Measurements from ENCODE around the gene EFEMP1. TPM values are rescaled to one million over a fixed set of nuclear protein-coding genes. Genes with fewer than 3 reads are reported as not detected.

The EFEMP1 gene
- total and polyA plus RNA-seq, 12 donors = 15.7 to 157 (median 32.5) TPM

DNA sequence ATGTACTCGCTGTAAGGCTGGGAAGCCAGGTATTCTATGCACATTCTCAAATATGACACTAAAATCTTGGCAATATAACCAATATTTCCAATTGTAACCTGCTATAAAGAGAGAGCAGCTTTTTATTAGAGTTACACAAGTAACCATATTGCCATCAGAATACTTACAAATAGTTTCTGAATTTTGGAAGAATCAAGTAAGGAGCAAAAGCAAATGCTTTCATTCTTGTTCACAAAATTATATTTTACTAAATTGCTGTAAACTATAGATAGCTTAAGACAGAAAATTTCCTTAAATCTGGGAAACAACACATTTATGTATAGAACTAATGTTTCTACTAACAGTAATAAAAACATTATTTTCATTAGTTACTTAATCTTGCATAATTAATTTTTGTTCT is 77.2 kb downstream of the EFEMP1 start:
- H3K4me1 ChIP-seq = peaks cover 0 to 15% (median 0%) of the 10 kb centered on the region in 9 donors
- no peaks in the 10 kb centered on the region for H3K36me3 ChIP-seq
- no peak overlapping the region for H3K4me3 ChIP-seq
- intact Hi-C loops (cut with DNase I) = no loop called here
- ATAC-seq = no peak
- H3K27ac ChIP-seq = no peak overlapping the region
- TF ChIP-seq, protein P1, sequence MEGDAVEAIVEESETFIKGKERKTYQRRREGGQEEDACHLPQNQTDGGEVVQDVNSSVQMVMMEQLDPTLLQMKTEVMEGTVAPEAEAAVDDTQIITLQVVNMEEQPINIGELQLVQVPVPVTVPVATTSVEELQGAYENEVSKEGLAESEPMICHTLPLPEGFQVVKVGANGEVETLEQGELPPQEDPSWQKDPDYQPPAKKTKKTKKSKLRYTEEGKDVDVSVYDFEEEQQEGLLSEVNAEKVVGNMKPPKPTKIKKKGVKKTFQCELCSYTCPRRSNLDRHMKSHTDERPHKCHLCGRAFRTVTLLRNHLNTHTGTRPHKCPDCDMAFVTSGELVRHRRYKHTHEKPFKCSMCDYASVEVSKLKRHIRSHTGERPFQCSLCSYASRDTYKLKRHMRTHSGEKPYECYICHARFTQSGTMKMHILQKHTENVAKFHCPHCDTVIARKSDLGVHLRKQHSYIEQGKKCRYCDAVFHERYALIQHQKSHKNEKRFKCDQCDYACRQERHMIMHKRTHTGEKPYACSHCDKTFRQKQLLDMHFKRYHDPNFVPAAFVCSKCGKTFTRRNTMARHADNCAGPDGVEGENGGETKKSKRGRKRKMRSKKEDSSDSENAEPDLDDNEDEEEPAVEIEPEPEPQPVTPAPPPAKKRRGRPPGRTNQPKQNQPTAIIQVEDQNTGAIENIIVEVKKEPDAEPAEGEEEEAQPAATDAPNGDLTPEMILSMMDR (IDR thresholded peaks at IDR 0.05) = no peak
- DNase-seq = no peak
- H3K27me3 ChIP-seq = no peaks in the 10 kb centered on the region
- H3K9me3 ChIP-seq = no peaks in the 10 kb centered on the region
- WGBS, 2 donors = 86 to 97% methylated on average over 1 of the region's 1 CpG

DNA sequence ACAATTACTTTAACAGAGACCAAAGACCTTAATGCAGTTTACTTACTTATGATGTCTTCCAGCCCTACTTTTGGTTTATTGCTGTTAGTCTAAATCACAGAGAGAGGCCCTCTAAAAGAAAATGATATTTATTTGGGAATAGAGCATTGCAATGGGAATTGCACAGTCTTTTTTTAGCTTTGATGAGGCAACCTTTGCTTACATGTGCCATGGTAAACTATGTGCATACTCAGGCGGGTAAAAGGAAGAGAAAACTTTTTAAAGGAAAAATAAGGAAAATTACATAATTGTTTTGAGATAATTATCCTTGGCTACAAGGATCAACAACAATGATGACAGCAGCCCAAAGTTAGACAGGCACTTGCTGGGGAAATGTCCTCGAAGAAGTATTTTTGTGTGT is 78.6 kb downstream of the EFEMP1 start:
- intact Hi-C loops (cut with DNase I) = loop anchor here in 1 of 10 donors (1.0 kb wide), 1 partner anchor 40 kb away; no protein-coding TSS in a partner anchor
- TF ChIP-seq, protein P1 (IDR thresholded peaks at IDR 0.05) = no peak
- DNase-seq (no peak), ATAC-seq (peak in 1 of 8 donors; percentile 31)
- Histone ChIP-seq H3K27ac (peak overlapping the region in 1 of 10 donors; percentile 38), H3K9me3 (no peaks in the 10 kb centered on the region), H3K36me3 (no peaks in the 10 kb centered on the region), H3K27me3 (no peaks in the 10 kb centered on the region), H3K4me3 (no peak overlapping the region), H3K4me1 (peaks cover 0 to 15% (median 0%) of the 10 kb centered on the region in 9 donors)
- WGBS, 2 donors = 68 to 90% methylated on average over 2 of the region's 2 CpGs

DNA sequence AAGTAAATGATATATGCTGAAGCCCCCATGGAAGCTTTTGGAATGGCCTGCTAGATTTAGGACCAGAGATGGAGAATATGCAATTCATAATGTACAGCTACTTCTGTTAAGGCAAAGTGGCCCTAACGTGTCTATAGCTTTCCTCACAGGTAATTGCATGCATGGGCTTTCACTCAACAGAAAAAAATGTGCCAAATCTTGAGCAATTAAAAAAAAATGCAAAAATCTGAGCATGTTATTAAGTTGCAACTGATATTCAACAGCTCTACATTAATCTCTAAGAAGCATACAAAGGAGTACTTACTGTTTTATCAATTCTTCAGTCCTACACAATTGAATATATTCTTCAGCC is 79.6 kb downstream of the EFEMP1 start:
- no peak overlapping the region for H3K4me3 ChIP-seq
- intact Hi-C loops (cut with DNase I) = no loop called here
- H3K27me3 ChIP-seq = no peaks in the 10 kb centered on the region
- H3K36me3 ChIP-seq = no peaks in the 10 kb centered on the region
- H3K27ac ChIP-seq = peak overlapping the region in 1 of 10 donors; percentile 38
- no peaks in the 10 kb centered on the region for H3K9me3 ChIP-seq
- 65% methylated on average over 1 of the region's 1 CpG for WGBS, 2 donors
- peaks cover 0 to 15% (median 4%) of the 10 kb centered on the region in 9 donors for H3K4me1 ChIP-seq
- DNase-seq (no peak), ATAC-seq (no peak)
- TF ChIP-seq, protein P1 (IDR thresholded peaks at IDR 0.05) = no peak

DNA sequence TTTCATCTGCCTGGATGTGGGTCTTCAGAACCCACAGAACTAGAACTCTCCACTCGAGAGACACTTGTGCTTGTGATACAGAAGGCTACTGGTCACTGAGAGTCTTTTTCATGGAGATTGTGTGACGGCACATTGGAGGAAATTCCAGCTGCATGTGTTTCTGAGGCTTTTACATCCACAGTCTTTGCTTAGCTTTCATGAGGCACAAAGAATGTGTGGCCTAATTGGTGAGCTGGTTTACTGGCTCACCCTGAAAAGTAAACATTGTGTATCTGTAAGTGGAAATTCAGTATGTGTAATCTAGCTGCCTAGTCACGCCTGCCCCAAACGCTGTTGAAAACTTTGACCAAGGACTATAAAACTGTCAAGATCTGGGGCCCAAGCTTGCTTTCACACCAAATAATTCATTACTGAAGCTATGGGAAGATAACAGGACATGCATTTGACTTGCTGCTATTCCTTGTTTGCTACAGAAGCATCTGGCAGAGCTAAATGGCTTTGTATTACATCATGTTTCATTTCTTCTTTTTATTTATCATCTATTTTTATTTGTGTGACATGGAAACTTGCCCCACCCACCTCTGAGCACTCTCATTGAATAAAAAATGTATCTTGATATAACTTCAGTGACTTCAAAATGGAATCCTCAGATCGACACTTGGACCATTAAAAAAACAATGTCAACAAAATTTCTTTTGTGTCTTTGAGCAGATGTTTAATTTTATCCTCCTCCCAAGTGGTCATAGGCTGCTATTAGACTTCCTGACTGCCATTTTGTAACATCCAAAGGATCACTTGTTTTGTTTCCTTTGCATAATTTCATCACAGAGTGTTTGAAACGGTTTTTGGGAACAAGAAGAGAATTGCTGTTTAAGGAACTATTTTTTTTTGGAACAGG is 80.2 kb downstream of the EFEMP1 start:
- intact Hi-C loops (cut with DNase I) = no loop called here
- TF ChIP-seq, protein P1 (IDR thresholded peaks at IDR 0.05) = no peak
- peaks cover 0 to 15% (median 4%) of the 10 kb centered on the region in 9 donors for H3K4me1 ChIP-seq
- H3K4me3 ChIP-seq = no peak overlapping the region
- no peaks in the 10 kb centered on the region for H3K9me3 ChIP-seq
- 46 to 54% methylated on average over 6 of the region's 6 CpGs for WGBS, 2 donors
- DNase-seq (no peak), ATAC-seq (peak in 2 of 8 donors; percentile 18 to 29)
- no peaks in the 10 kb centered on the region for H3K36me3 ChIP-seq
- peak overlapping the region in 1 of 10 donors; percentile 17 for H3K27ac ChIP-seq
- no peaks in the 10 kb centered on the region for H3K27me3 ChIP-seq

All from heart right ventricle (tissue), 16 donors.